Smooth muscle cell (in vitro differentiated cells): Measurements from ENCODE around the gene C1QTNF12. TPM values are rescaled to one million over a fixed set of nuclear protein-coding genes. Genes with fewer than 3 reads are reported as not detected.

ENCODE experiments used
- DNase-seq: peaks from one replicate; lab custom pipeline; 2025; ENCODE audit not compliant: unreplicated experiment; lab: John Stamatoyannopoulos, UW
- H2AFZ ChIP-seq: fragments of 200-600 bp; sonication (generic); 2 replicates; pipeline ENCODE4 v1.6.0; 2016; ENCODE audit warnings: antibody characterized with exemption, low read depth, mild to moderate bottlenecking
- H3F3A ChIP-seq: fragments of 200-600 bp; sonication (generic); 2 replicates; pipeline ENCODE4 v1.6.0; 2017; ENCODE audit warnings: antibody characterized with exemption, low read depth
- H3K27ac ChIP-seq: fragments of 200-600 bp; sonication (generic); 2 replicates; pipeline ENCODE4 v1.5.1; 2016; ENCODE audit warnings: low read depth, mild to moderate bottlenecking
- H3K27me3 ChIP-seq: fragments of 200-600 bp; sonication (generic); 2 replicates; pipeline ENCODE4 v1.6.1; 2016; ENCODE audit warnings: low read depth, mild to moderate bottlenecking
- H3K36me3 ChIP-seq: fragments of 200-600 bp; sonication (generic); 2 replicates; pipeline ENCODE4 v1.5.1; 2016; ENCODE audit warnings: low read depth
- H3K4me1 ChIP-seq: fragments of 200-600 bp; sonication (generic); 2 replicates; pipeline ENCODE4 v1.5.1; 2016; ENCODE audit warnings: low read depth
- H3K4me2 ChIP-seq: fragments of 200-600 bp; sonication (generic); 2 replicates; pipeline ENCODE4 v1.6.0; 2016; ENCODE audit warnings: mild to moderate bottlenecking
- H3K4me3 ChIP-seq: fragments of 200-600 bp; sonication (generic); 2 replicates; pipeline ENCODE4 v1.5.1; 2016; ENCODE audit warnings: mild to moderate bottlenecking
- H3K79me2 ChIP-seq: fragments of 200-600 bp; sonication (generic); 2 replicates; pipeline ENCODE4 v1.6.0; 2016; ENCODE audit warnings: low read depth, mild to moderate bottlenecking
- H3K9ac ChIP-seq: fragments of 200-600 bp; sonication (generic); 2 replicates; pipeline ENCODE4 v1.6.0; 2016; ENCODE audit warnings: low read depth
- H3K9me3 ChIP-seq: fragments of 200-600 bp; sonication (generic); replicated peaks from 2 replicates; pipeline ENCODE4 v1.5.1; 2016; ENCODE audit warnings: low read depth
- H4K20me1 ChIP-seq: fragments of 200-600 bp; sonication (generic); 2 replicates; pipeline ENCODE4 v1.6.0; 2016; ENCODE audit warnings: low read depth
- WGBS: methylation state at CpG from one replicate; pipeline ENCODE4 v1.1.7; 2016; ENCODE audit warnings: low lambda C conversion rate; 5-methylcytosine and 5-hydroxymethylcytosine counted together
- polyA plus RNA-seq: library from polyadenylated mRNA; unstranded; fragments of >200 nt; fragmentation: Nextera tagmentation; extraction: Ambion mirVana; gene quantifications from 2 replicates; pipeline ENCODE4 v1.2.1, GENCODE V29; 2016
- total RNA-seq: library from RNA; depleted of rRNA; stranded (reverse); fragments of >200 nt; gene quantifications from 2 replicates; pipeline ENCODE4 v1.2.3, GENCODE V29; 2014
- TF ChIP-seq, protein P1 (sequence below): fragments of 200-600 bp; sonication (generic); IDR thresholded peaks from 2 replicates; pipeline ENCODE4 v1.5.1; 2017; ENCODE audit warnings: borderline replicate concordance, mild to moderate bottlenecking, antibody characterized with exemption; ENCODE audit not compliant: insufficient read depth, poor library complexity, severe bottlenecking

The C1QTNF12 gene
- total and polyA plus RNA-seq, 2 experiments from 2014 or later, result 1.8 to 5.4 TPM

DNA sequence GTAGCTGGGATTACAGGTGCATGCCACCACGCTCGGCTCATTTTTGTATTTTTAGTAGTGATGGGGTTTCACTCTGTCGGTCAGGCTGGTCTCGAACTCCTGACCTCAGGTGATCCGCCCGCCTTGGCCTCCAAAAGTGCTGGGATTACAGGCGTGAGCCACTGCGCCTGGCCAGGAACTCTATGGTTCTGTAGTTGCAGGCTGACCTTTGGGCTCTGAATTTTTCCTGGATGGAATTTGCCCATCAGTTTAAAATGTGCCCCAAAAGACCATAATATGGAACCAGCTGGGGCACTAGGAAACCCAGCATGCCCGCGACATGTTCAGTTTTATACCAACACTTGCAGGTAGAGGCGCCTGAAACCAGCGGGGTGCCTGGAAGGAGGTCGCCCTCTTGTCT, 32.1 kb upstream of the C1QTNF12 start:
- DNase-seq, result no peak
- no peak overlapping the region for H3K4me2 ChIP-seq
- H3K36me3 ChIP-seq, result no peaks in the 10 kb centered on the region
- no peaks in the 10 kb centered on the region for H3K9me3 ChIP-seq
- TF ChIP-seq, protein P1, sequence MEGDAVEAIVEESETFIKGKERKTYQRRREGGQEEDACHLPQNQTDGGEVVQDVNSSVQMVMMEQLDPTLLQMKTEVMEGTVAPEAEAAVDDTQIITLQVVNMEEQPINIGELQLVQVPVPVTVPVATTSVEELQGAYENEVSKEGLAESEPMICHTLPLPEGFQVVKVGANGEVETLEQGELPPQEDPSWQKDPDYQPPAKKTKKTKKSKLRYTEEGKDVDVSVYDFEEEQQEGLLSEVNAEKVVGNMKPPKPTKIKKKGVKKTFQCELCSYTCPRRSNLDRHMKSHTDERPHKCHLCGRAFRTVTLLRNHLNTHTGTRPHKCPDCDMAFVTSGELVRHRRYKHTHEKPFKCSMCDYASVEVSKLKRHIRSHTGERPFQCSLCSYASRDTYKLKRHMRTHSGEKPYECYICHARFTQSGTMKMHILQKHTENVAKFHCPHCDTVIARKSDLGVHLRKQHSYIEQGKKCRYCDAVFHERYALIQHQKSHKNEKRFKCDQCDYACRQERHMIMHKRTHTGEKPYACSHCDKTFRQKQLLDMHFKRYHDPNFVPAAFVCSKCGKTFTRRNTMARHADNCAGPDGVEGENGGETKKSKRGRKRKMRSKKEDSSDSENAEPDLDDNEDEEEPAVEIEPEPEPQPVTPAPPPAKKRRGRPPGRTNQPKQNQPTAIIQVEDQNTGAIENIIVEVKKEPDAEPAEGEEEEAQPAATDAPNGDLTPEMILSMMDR, result no peak
- no peak overlapping the region for H3K4me3 ChIP-seq
- 91% methylated on average over 13 of the region's 13 CpGs for WGBS
- no peak overlapping the region for H2AFZ ChIP-seq
- no peaks in the 10 kb centered on the region for H3F3A ChIP-seq
- H3K27ac ChIP-seq, result no peak overlapping the region
- H3K27me3 ChIP-seq, result no peaks in the 10 kb centered on the region
- no peak overlapping the region for H3K9ac ChIP-seq
- H3K79me2 ChIP-seq, result no peaks in the 10 kb centered on the region
- H3K4me1 ChIP-seq, result peaks cover 7% of the 10 kb centered on the region
- no peaks in the 10 kb centered on the region for H4K20me1 ChIP-seq

GRCh38 chr1:1275836-1276235, 29.3 kb upstream of the C1QTNF12 start:
- H3F3A ChIP-seq, result no peaks in the 10 kb centered on the region
- H3K9me3 ChIP-seq, result no peaks in the 10 kb centered on the region
- TF ChIP-seq, protein P1, result no peak
- H4K20me1 ChIP-seq, result peaks cover 23% of the 10 kb centered on the region
- H3K4me3 ChIP-seq, result no peak overlapping the region
- peaks cover 18% of the 10 kb centered on the region for H3K4me1 ChIP-seq
- H3K36me3 ChIP-seq, result no peaks in the 10 kb centered on the region
- H3K79me2 ChIP-seq, result peaks cover 26% of the 10 kb centered on the region
- peak overlapping the region; percentile 15 for H3K27ac ChIP-seq
- no peak overlapping the region for H3K4me2 ChIP-seq
- WGBS, result 67% methylated on average over 9 of the region's 9 CpGs
- H3K9ac ChIP-seq, result no peak overlapping the region
- no peaks in the 10 kb centered on the region for H3K27me3 ChIP-seq
- H2AFZ ChIP-seq, result no peak overlapping the region
- DNase-seq, result no peak

GRCh38 chr1:1274931-1275431, 28.5 kb upstream of the C1QTNF12 start:
- H3K27ac ChIP-seq, result no peak overlapping the region
- H3K27me3 ChIP-seq, result no peaks in the 10 kb centered on the region
- H3K4me2 ChIP-seq, result peak overlapping the region; percentile 98
- WGBS, result 90% methylated on average over 15 of the region's 15 CpGs
- no peaks in the 10 kb centered on the region for H3K36me3 ChIP-seq
- H3K9me3 ChIP-seq, result no peaks in the 10 kb centered on the region
- H3K79me2 ChIP-seq, result peaks cover 34% of the 10 kb centered on the region
- peaks cover 32% of the 10 kb centered on the region for H4K20me1 ChIP-seq
- no peak overlapping the region for H3K4me3 ChIP-seq
- no peak overlapping the region for H3K9ac ChIP-seq
- H2AFZ ChIP-seq, result no peak overlapping the region
- H3F3A ChIP-seq, result no peaks in the 10 kb centered on the region
- DNase-seq, result no peak
- TF ChIP-seq, protein P1, result no peak
- H3K4me1 ChIP-seq, result peaks cover 18% of the 10 kb centered on the region

GRCh38 chr1:1274299-1274930, 27.9 kb upstream of the C1QTNF12 start:
- H3K4me3 ChIP-seq, result peak overlapping the region; percentile 85
- no peaks in the 10 kb centered on the region for H3K9me3 ChIP-seq
- peak overlapping the region; percentile 97 for H3K9ac ChIP-seq
- peaks cover 38% of the 10 kb centered on the region for H4K20me1 ChIP-seq
- peak overlapping the region; percentile 75 for H2AFZ ChIP-seq
- H3K4me2 ChIP-seq, result peak overlapping the region; percentile 98
- no peak for DNase-seq
- TF ChIP-seq, protein P1, result no peak
- no peaks in the 10 kb centered on the region for H3K27me3 ChIP-seq
- no peaks in the 10 kb centered on the region for H3F3A ChIP-seq
- peaks cover 40% of the 10 kb centered on the region for H3K79me2 ChIP-seq
- H3K36me3 ChIP-seq, result no peaks in the 10 kb centered on the region
- H3K27ac ChIP-seq, result no peak overlapping the region
- WGBS, result 51% methylated on average over 15 of the region's 31 CpGs
- peaks cover 18% of the 10 kb centered on the region for H3K4me1 ChIP-seq
